Neuronal stem cell (in vitro differentiated cells): ENCODE results near the gene BMP2.
A peak's percentile ranks its signal among the peaks of the same experiment; 100 is the strongest.

Experiments
- DNase-seq: peaks from one replicate; pipeline ENCODE4 v3.0.0-alpha.2; 2013; ENCODE audit warnings: low spot score
- H2AFZ ChIP-seq: one replicate; pipeline ENCODE4 v1.6.1; 2013; ENCODE audit warnings: mild to moderate bottlenecking, low read length, inconsistent platforms
- H2AK5ac ChIP-seq: 2 replicates; pipeline ENCODE4 v1.6.1; 2013; ENCODE audit warnings: low read depth, mild to moderate bottlenecking, inconsistent platforms, low read length, moderate library complexity, mixed read lengths
- H2BK120ac ChIP-seq: 2 replicates; pipeline ENCODE4 v1.6.1; 2013; ENCODE audit warnings: low read depth, mild to moderate bottlenecking, inconsistent platforms, low read length, moderate library complexity, mixed read lengths
- H2BK12ac ChIP-seq: one replicate; pipeline ENCODE4 v1.6.1; 2013; ENCODE audit warnings: low read length, inconsistent platforms
- H2BK15ac ChIP-seq: 2 replicates; pipeline ENCODE4 v1.6.1; 2013; ENCODE audit warnings: mild to moderate bottlenecking, low read length, inconsistent platforms, mixed read lengths
- H2BK5ac ChIP-seq: one replicate; pipeline ENCODE4 v1.6.1; 2013; ENCODE audit warnings: inconsistent platforms, mild to moderate bottlenecking, low read length, moderate library complexity
- H3K14ac ChIP-seq: one replicate; pipeline ENCODE4 v1.6.1; 2013; ENCODE audit warnings: low read length, inconsistent platforms
- H3K18ac ChIP-seq: 2 replicates; pipeline ENCODE4 v1.6.1; 2013; ENCODE audit warnings: low read length, inconsistent platforms
- H3K23ac ChIP-seq: 2 replicates; pipeline ENCODE4 v1.6.1; 2013; ENCODE audit warnings: low read depth, mild to moderate bottlenecking, mixed read lengths, low read length, inconsistent platforms; ENCODE audit not compliant: poor library complexity
- H3K27ac ChIP-seq: replicated peaks from 3 replicates; pipeline ENCODE4 v1.5.1; 2013; ENCODE audit warnings: low read length, inconsistent platforms
- H3K27me3 ChIP-seq, 3 experiments: 2 replicates each; pipeline ENCODE4 v1.6.1; 2013; ENCODE audit warnings: low read length in 3 of 3, mild to moderate bottlenecking in 2 of 3, inconsistent platforms in 1 of 3, low read depth in 1 of 3, mixed read lengths in 1 of 3, moderate library complexity in 1 of 3; ENCODE audit not compliant: control insufficient read depth in 3 of 3, insufficient read depth in 3 of 3
- H3K36me3 ChIP-seq, 2 donors: replicated peaks in 1 of 2; 2 replicates each; pipeline ENCODE4 v1.6.1; 2013; ENCODE audit warnings: low read length in 2 of 2; ENCODE audit not compliant: control insufficient read depth in 2 of 2, insufficient read depth in 2 of 2
- H3K4ac ChIP-seq: 2 replicates; pipeline ENCODE4 v1.6.1; 2013; ENCODE audit warnings: inconsistent platforms, mild to moderate bottlenecking, low read length, moderate library complexity
- H3K4me1 ChIP-seq, 2 donors: 1 replicate in 1 of 2; 2 replicates in 1 of 2; pipeline ENCODE4 v1.6.1; 2013; ENCODE audit warnings: low read length in 2 of 2, low read depth in 1 of 2; ENCODE audit not compliant: control insufficient read depth in 2 of 2, insufficient read depth in 1 of 2
- H3K4me2 ChIP-seq: one replicate; pipeline ENCODE4 v1.6.1; 2013; ENCODE audit warnings: mild to moderate bottlenecking, low read length, inconsistent platforms; ENCODE audit not compliant: insufficient read depth, poor library complexity, severe bottlenecking
- H3K4me3 ChIP-seq, 2 donors: 2 replicates each; pipeline ENCODE4 v1.5.1; 2013; ENCODE audit warnings: low read length in 2 of 2, mild to moderate bottlenecking in 2 of 2, inconsistent platforms in 1 of 2, moderate library complexity in 1 of 2
- H3K79me1 ChIP-seq: one replicate; pipeline ENCODE4 v1.6.1; 2013; ENCODE audit warnings: low read depth, mild to moderate bottlenecking, inconsistent platforms, low read length, moderate library complexity
- H3K9ac ChIP-seq: one replicate; pipeline ENCODE4 v1.6.1; 2013; ENCODE audit warnings: mild to moderate bottlenecking, low read depth, low read length, inconsistent platforms; ENCODE audit not compliant: poor library complexity
- H3K9me3 ChIP-seq, 2 donors: replicated peaks in 1 of 2; 2 replicates each; pipeline versions ENCODE3 to v1.6.1; 2013; ENCODE audit warnings: low read length in 2 of 2, mild to moderate bottlenecking in 2 of 2, inconsistent platforms in 1 of 2, low read depth in 1 of 2, mixed read lengths in 1 of 2, moderate library complexity in 1 of 2; ENCODE audit not compliant: control insufficient read depth in 2 of 2, insufficient read depth in 1 of 2
- H4K8ac ChIP-seq: one replicate; pipeline ENCODE4 v1.6.1; 2013; ENCODE audit warnings: low read depth, mild to moderate bottlenecking, inconsistent platforms, low read length, moderate library complexity
- H4K91ac ChIP-seq: one replicate; pipeline ENCODE4 v1.6.1; 2013; ENCODE audit warnings: low read length, low read depth, mild to moderate bottlenecking, inconsistent platforms; ENCODE audit not compliant: poor library complexity
- WGBS, 2 donors: extraction: QIAGEN DNeasy Blood & Tissue Kit; methylation state at CpG; one replicate each; pipeline ENCODE4 v1.1.7; 2013; ENCODE audit warnings: missing lambda C conversion rate in 2 of 2, mixed read lengths in 1 of 2; ENCODE audit not compliant: insufficient read length in 2 of 2, insufficient replicate concordance in 1 of 2; ENCODE audit errors: extremely low coverage in 2 of 2; 5-methylcytosine and 5-hydroxymethylcytosine counted together

The BMP2 gene

DNA sequence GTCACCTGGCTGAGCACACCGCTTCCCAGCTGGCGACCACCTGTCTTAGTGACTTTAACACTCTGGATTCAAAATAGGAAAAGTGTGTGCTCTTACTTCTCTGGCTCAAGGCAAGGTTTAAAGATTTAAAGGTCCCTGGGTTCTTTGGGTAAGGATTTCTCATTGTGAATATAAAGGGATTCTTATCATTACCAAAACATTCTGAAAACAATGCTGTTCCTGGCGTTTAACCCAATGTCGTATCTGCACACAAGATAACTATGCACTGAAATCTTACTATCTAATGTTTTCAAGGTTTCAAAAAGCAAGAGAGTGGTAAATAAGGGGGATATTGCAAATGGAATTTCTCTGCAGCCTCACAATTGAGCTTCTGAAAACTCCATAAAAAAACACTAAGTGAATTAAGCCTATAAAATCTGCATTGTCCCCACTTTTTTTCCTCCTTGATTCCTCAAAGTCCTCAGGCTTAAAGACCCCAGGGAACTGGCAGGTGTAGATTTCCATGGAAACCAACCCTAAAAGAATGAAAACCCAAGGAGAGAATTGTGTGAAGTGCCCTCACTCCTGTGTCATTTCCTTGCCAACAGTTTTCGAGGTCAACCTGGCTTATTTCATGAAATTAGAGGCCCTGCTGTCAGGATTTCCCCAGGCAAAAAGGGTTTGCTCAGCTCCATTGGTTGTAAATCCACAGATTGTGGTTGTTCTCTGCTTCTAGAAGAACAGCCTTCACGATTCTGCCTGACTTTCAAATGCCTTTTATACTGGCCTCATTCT, 44.0 kb downstream of the BMP2 start:
- Histone ChIP-seq H3K79me1 (no peaks in the 10 kb centered on the region), H4K8ac (no peak overlapping the region), H3K4ac (no peak overlapping the region), H3K18ac (no peak overlapping the region), H2AFZ (no peak overlapping the region), H2BK12ac (no peak overlapping the region), H3K14ac (no peak overlapping the region), H4K91ac (no peak overlapping the region), H3K36me3 (no peaks in the 10 kb centered on the region), H3K9ac (no peak overlapping the region), H2BK15ac (no peak overlapping the region), H2BK120ac (no peak overlapping the region), H3K9me3 (no peaks in the 10 kb centered on the region), H3K27me3 (no peaks in the 10 kb centered on the region), H2BK5ac (no peak overlapping the region), H3K4me2 (no peak overlapping the region), H3K23ac (no peak overlapping the region), H3K27ac (peak overlapping the region; percentile 26), H3K4me3 (no peak overlapping the region), H2AK5ac (no peak overlapping the region), H3K4me1 (peaks cover 0 to 5% of the 10 kb centered on the region in 2 donors)
- no peak for DNase-seq
- no CpG with 5 or more reads among the region's 6 CpGs for WGBS, 2 donors

DNA sequence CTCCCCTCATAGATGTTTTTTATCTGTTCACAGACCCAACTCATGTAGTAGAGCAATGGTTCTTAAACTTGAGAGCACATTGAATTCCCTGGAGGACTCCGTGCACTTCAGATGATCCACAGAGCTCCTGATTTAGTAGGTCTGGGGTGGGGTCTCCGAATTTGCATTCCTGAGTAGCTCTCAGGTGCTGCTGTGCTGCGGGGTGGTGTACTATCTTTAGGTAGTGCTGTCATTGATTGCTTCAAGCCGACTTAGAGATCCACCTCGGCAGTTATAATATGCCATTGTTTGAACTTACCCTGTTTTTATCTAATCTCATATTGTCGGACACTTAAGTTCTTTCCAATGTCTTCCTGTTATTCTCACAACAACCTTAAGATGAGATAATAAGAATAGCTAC, 45.0 kb downstream of the BMP2 start:
- Histone ChIP-seq H2BK12ac (no peak overlapping the region), H3K14ac (no peak overlapping the region), H2BK15ac (no peak overlapping the region), H3K27me3 (no peaks in the 10 kb centered on the region), H3K9ac (no peak overlapping the region), H3K4ac (no peak overlapping the region), H3K4me1 (peaks cover 0 to 5% of the 10 kb centered on the region in 2 donors), H3K4me2 (no peak overlapping the region), H2AFZ (no peak overlapping the region), H4K8ac (no peak overlapping the region), H3K9me3 (no peaks in the 10 kb centered on the region), H2BK120ac (no peak overlapping the region), H4K91ac (no peak overlapping the region), H2BK5ac (no peak overlapping the region), H3K79me1 (no peaks in the 10 kb centered on the region), H3K27ac (no peak overlapping the region), H3K23ac (no peak overlapping the region), H2AK5ac (no peak overlapping the region), H3K18ac (no peak overlapping the region), H3K36me3 (no peaks in the 10 kb centered on the region), H3K4me3 (no peak overlapping the region)
- WGBS, 2 donors, result no CpG with 5 or more reads among the region's 6 CpGs
- DNase-seq, result no peak

- H3K9ac ChIP-seq, result no peak overlapping the region
- no peaks in the 10 kb centered on the region for H3K9me3 ChIP-seq
- H2BK120ac ChIP-seq, result no peak overlapping the region
- H3K14ac ChIP-seq, result no peak overlapping the region
- no peaks in the 10 kb centered on the region for H3K27me3 ChIP-seq
- no peak overlapping the region for H3K18ac ChIP-seq
- no peaks in the 10 kb centered on the region for H3K79me1 ChIP-seq
- no peak overlapping the region for H3K27ac ChIP-seq
- H2BK12ac ChIP-seq, result no peak overlapping the region
- no peak overlapping the region for H2AK5ac ChIP-seq
- DNase-seq, result no peak
- H3K4me3 ChIP-seq, result no peak overlapping the region
- no peak overlapping the region for H2BK15ac ChIP-seq
- no peaks in the 10 kb centered on the region for H3K36me3 ChIP-seq
- no peak overlapping the region for H2BK5ac ChIP-seq
- H3K4ac ChIP-seq, result no peak overlapping the region
- no peak overlapping the region for H3K4me2 ChIP-seq
- H3K23ac ChIP-seq, result no peak overlapping the region
- no peak overlapping the region for H4K8ac ChIP-seq
- H4K91ac ChIP-seq, result no peak overlapping the region
- no CpG with 5 or more reads among the region's 4 CpGs for whole genome bisulfite sequencing, 2 donors
- peaks cover 0 to 5% of the 10 kb centered on the region in 2 donors for H3K4me1 ChIP-seq
- no peak overlapping the region for H2AFZ ChIP-seq
Measured at GRCh38 chr20:6814945-6815344, 47.5 kb downstream of the BMP2 start.

DNA sequence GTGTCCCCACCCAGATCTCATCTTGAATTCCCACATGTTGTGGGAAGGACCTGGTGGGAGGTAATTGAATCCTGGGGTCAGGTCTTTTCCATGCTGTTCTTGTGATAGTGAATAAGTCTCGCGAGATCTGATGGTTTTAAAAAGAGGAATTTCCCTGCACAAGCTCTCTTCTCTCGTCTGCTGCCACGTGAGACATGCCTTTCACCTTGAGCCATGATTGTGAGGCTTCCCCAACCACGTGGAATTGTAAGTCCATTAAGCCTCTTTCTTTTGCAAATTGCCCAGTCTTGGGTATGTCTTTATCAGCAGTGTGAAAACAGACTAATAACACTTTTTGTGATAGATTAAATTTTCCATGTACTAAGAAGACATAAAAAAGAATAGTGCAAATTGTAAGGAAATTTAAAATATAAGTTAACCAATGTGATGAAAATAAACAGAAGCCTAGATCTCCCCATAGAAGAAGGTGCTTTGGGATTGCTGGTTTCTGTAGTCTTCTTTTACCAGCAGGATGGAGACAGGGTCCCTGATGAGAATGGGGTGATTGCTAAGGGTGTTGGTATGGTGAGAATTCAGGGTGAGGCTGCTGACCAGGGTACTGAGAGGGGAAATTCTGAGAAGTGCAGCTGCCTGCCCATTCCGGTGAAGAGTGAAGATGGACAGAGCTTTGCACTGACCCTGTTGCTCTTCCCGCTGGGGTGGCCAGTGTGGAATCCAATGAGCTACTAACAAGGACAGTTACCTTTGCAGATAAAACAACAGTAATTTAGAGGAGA, 50.7 kb downstream of the BMP2 start:
- Histone ChIP-seq H2AK5ac (no peak overlapping the region), H3K9me3 (no peaks in the 10 kb centered on the region), H3K18ac (no peak overlapping the region), H3K23ac (no peak overlapping the region), H3K79me1 (no peaks in the 10 kb centered on the region), H2AFZ (no peak overlapping the region), H2BK12ac (no peak overlapping the region), H3K27me3 (no peaks in the 10 kb centered on the region), H3K27ac (no peak overlapping the region), H2BK120ac (no peak overlapping the region), H3K36me3 (no peaks in the 10 kb centered on the region), H4K8ac (no peak overlapping the region), H3K4me2 (no peak overlapping the region), H2BK5ac (no peak overlapping the region), H3K4me1 (peaks cover 0 to 2% of the 10 kb centered on the region in 2 donors), H3K4ac (no peak overlapping the region), H3K14ac (no peak overlapping the region), H3K4me3 (no peak overlapping the region), H3K9ac (no peak overlapping the region), H4K91ac (no peak overlapping the region), H2BK15ac (no peak overlapping the region)
- DNase-seq, result no peak
- WGBS, 2 donors, result no CpG with 5 or more reads among the region's 7 CpGs
